ENCODE data around the gene DDRGK1. TPM values are rescaled to one million over a fixed set of nuclear protein-coding genes. Genes with fewer than 3 reads are reported as not detected.
"Not testable (repeated sequence)": the region's sequence is repeated elsewhere in the genome, so short reads cannot be mapped to it uniquely, and the experiment has no call there.

DDRGK1 gene
- total RNA-seq, 1 donor from 2014 or later: 61.6 TPM

DNA sequence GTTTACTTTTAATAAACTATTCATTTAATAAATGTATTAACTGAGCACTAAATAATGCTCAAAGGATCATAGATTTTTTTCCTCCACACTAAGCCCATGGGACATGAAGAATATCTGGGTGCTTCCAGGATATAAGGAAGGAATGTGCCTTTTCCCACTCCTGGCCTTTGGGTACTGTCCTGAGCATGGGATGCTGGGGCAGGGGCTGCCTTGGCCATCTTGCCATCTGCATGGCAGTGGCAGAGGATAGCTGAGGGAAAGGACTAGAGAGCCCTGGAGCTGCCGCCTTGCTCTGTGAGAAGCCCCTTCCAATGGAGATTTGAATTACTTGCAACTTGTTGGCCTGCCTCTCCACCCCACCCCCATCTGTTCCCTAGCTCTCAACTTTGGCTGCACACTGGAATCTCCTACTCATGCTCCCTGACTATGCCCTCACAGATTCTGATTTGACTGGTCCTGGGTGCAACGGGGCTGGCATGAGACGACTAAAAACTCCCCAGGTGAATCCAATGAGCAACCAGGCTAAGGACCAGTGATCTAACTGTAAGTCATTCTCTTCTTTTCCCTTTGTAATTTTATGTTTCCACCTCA is 15.6 kb downstream of the DDRGK1 start:
- no peaks in the 10 kb centered on the region for H3K4me1 Mint-ChIP-seq (ENCODE audit: unreplicated experiment)

DNA sequence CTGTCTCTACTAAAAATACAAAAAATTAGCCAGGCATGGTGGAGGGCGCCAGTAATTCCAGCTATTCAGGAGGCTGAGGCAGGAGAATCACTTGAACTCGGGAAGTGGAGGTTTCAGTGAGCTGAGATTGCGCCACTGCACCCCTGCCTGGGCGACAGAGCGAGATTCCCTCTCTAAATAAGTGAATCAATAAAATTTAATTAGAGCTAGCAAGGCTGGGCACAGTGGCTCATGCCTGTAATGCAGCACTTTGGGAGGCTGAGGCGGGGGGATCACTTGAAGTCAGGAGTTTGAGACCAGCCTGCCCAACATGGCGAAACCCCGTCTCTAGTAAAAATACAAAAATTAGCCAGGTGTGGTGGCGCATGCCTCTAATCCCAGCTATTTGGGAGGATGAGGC is 16.6 kb downstream of the DDRGK1 start:
- not testable (repeated sequence) for H3K9me3 Mint-ChIP-seq; H3K4me1 Mint-ChIP-seq (ENCODE audit: unreplicated experiment); H3K27ac Mint-ChIP-seq; H3K27me3 Mint-ChIP-seq; DNase-seq (ENCODE audit: extremely low spot score, unreplicated experiment); H3K4me3 Mint-ChIP-seq
- peaks cover 29% of the 10 kb centered on the region for H3K36me3 Mint-ChIP-seq

More for the DNA sequence above, 15.6 kb downstream of the DDRGK1 start:
- no peak for DNase-seq (ENCODE audit: extremely low spot score, unreplicated experiment)
- H3K9me3 Mint-ChIP-seq: no peaks in the 10 kb centered on the region
- peaks cover 28% of the 10 kb centered on the region for H3K36me3 Mint-ChIP-seq
- no peak overlapping the region for H3K4me3 Mint-ChIP-seq
- no peaks in the 10 kb centered on the region for H3K27me3 Mint-ChIP-seq
- no peak for TF ChIP-seq CTCF (conservative IDR thresholded peaks at IDR 0.05)
- H3K27ac Mint-ChIP-seq: no peak overlapping the region

GRCh38 chr20:3183896-3184612 is 20.4 kb downstream of the DDRGK1 start:
- Mint-ChIP-seq H3K27ac (no peak overlapping the region), H3K27me3 (no peaks in the 10 kb centered on the region)

DNA sequence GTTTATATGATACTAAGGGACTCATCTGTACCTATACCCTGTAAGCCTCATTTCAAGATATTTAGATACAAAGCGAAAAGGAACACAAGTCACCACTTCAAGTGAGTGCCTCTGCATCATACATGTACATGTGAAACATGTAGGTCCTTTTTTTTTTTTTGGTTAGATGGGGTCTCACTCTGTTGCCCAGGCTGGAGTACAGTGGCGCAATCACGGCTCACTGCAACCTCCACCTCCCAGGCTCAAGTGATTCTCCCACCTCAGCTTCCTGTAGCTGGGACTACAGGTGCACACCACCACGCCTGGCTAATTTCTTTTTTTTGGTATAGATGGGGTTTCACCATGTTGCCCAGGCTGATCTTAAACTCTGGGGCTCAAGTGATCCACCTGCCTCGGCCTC is 22.1 kb downstream of the DDRGK1 start:
- H3K36me3 Mint-ChIP-seq; H3K4me3 Mint-ChIP-seq; H3K27ac Mint-ChIP-seq; DNase-seq (ENCODE audit: extremely low spot score, unreplicated experiment); H3K4me1 Mint-ChIP-seq (ENCODE audit: unreplicated experiment); H3K9me3 Mint-ChIP-seq; H3K27me3 Mint-ChIP-seq: not testable (repeated sequence)

More at GRCh38 chr20:3183896-3184612, 20.4 kb downstream of the DDRGK1 start:
- TF ChIP-seq CTCF (conservative IDR thresholded peaks at IDR 0.05): no peak
- peaks cover 8% of the 10 kb centered on the region for H3K4me1 Mint-ChIP-seq (ENCODE audit: unreplicated experiment)
- DNase-seq (ENCODE audit: extremely low spot score, unreplicated experiment): no peak
- H3K9me3 Mint-ChIP-seq: no peaks in the 10 kb centered on the region
- H3K36me3 Mint-ChIP-seq: peaks cover 8% of the 10 kb centered on the region
- no peak overlapping the region for H3K4me3 Mint-ChIP-seq

GRCh38 chr20:3181270-3181669 is 23.2 kb downstream of the DDRGK1 start:
- TF ChIP-seq CTCF (conservative IDR thresholded peaks at IDR 0.05): no peak
- H3K27me3 Mint-ChIP-seq: no peaks in the 10 kb centered on the region
- H3K27ac Mint-ChIP-seq: no peak overlapping the region
- no peaks in the 10 kb centered on the region for H3K9me3 Mint-ChIP-seq
- no peak for DNase-seq (ENCODE audit: extremely low spot score, unreplicated experiment)
- H3K4me3 Mint-ChIP-seq: no peak overlapping the region
- H3K4me1 Mint-ChIP-seq (ENCODE audit: unreplicated experiment): peaks cover 8% of the 10 kb centered on the region
- H3K36me3 Mint-ChIP-seq: peaks cover 8% of the 10 kb centered on the region

- TF ChIP-seq CTCF (conservative IDR thresholded peaks at IDR 0.05): no peak
- DNase-seq (ENCODE audit: extremely low spot score, unreplicated experiment): no peak
- Mint-ChIP-seq H3K9me3 (no peaks in the 10 kb centered on the region), H3K27me3 (no peaks in the 10 kb centered on the region), H3K4me3 (no peak overlapping the region), H3K27ac (no peak overlapping the region), H3K36me3 (peaks cover 8% of the 10 kb centered on the region), H3K4me1 (ENCODE audit: unreplicated experiment) (peaks cover 12% of the 10 kb centered on the region)
Measured at GRCh38 chr20:3180319-3180718, 24.2 kb downstream of the DDRGK1 start.

All from type B pancreatic cell (in vitro differentiated cells).